Measurements from ENCODE around the gene BTBD18. TPM values are rescaled to one million over a fixed set of nuclear protein-coding genes. Genes with fewer than 3 reads are reported as not detected.

The BTBD18 gene
- total and polyA plus RNA-seq, 2 experiments from 2014 or later = 0.39 TPM; not detected in 1

GRCh38 chr11:57704932-57705331 lies 46.7 kb downstream of the BTBD18 start:
- Histone ChIP-seq H3K4me2 (no peak overlapping the region), H3K27ac (no peak overlapping the region), H3K9me3 (ENCODE audit: low read depth) (no peaks in the 10 kb centered on the region), H4K20me1 (ENCODE audit: insufficient read depth, poor library complexity, severe bottlenecking) (no peaks in the 10 kb centered on the region), H3K4me1 (ENCODE audit: insufficient read depth) (no peaks in the 10 kb centered on the region), H3K36me3 (replicated peaks; ENCODE audit: insufficient read depth, low read depth) (no peaks in the 10 kb centered on the region), H3K79me2 (peaks cover 37% of the 10 kb centered on the region), H2AFZ (no peak overlapping the region), H3K27me3 (no peaks in the 10 kb centered on the region), H3K9me2 (replicated peaks; ENCODE audit: insufficient read depth) (no peaks in the 10 kb centered on the region), H3K4me3 (no peak overlapping the region)
- TF ChIP-seq EZH2phosphoT487 (IDR thresholded peaks at IDR 0.05; ENCODE audit: low read depth, severe bottlenecking, unreplicated experiment) (no peak), EZH2 (IDR thresholded peaks at IDR 0.05; ENCODE audit: borderline replicate concordance) (no peak), CTCF (IDR thresholded peaks at IDR 0.05; ENCODE audit: poor library complexity) (no peak)
- 96% methylated on average over 6 of the region's 6 CpGs for WGBS (ENCODE audit: low lambda C conversion rate, missing lambda C conversion rate)
- DNase-seq (ENCODE audit: low spot score) = no peak

- WGBS (ENCODE audit: low lambda C conversion rate, missing lambda C conversion rate) = 94% methylated on average over 4 of the region's 4 CpGs
- no peak for DNase-seq (ENCODE audit: low spot score)
Measured at GRCh38 chr11:57703341-57703740, 48.3 kb downstream of the BTBD18 start.

GRCh38 chr11:57700425-57700824 lies 51.2 kb downstream of the BTBD18 start:
- Histone ChIP-seq H3K4me3 (no peak overlapping the region), H3K27ac (no peak overlapping the region), H3K79me2 (no peaks in the 10 kb centered on the region), H3K27me3 (no peaks in the 10 kb centered on the region), H3K9me3 (ENCODE audit: low read depth) (no peaks in the 10 kb centered on the region), H3K4me1 (ENCODE audit: insufficient read depth) (no peaks in the 10 kb centered on the region), H3K9me2 (replicated peaks; ENCODE audit: insufficient read depth) (no peaks in the 10 kb centered on the region), H3K36me3 (replicated peaks; ENCODE audit: insufficient read depth, low read depth) (no peaks in the 10 kb centered on the region), H2AFZ (no peak overlapping the region), H4K20me1 (ENCODE audit: insufficient read depth, poor library complexity, severe bottlenecking) (no peaks in the 10 kb centered on the region), H3K4me2 (no peak overlapping the region)
- 87% methylated on average over 3 of the region's 3 CpGs for WGBS (ENCODE audit: low lambda C conversion rate, missing lambda C conversion rate)
- no peak for DNase-seq (ENCODE audit: low spot score)
- TF ChIP-seq EZH2phosphoT487 (IDR thresholded peaks at IDR 0.05; ENCODE audit: low read depth, severe bottlenecking, unreplicated experiment) (no peak), CTCF (IDR thresholded peaks at IDR 0.05; ENCODE audit: poor library complexity) (no peak), EZH2 (IDR thresholded peaks at IDR 0.05; ENCODE audit: borderline replicate concordance) (no peak)

More at GRCh38 chr11:57703341-57703740, 48.3 kb downstream of the BTBD18 start:
- Histone ChIP-seq H3K36me3 (replicated peaks; ENCODE audit: insufficient read depth, low read depth) (no peaks in the 10 kb centered on the region), H3K9me3 (ENCODE audit: low read depth) (no peaks in the 10 kb centered on the region), H3K9me2 (replicated peaks; ENCODE audit: insufficient read depth) (no peaks in the 10 kb centered on the region), H3K79me2 (peaks cover 26% of the 10 kb centered on the region), H3K27ac (no peak overlapping the region), H3K27me3 (no peaks in the 10 kb centered on the region), H3K4me3 (no peak overlapping the region), H2AFZ (no peak overlapping the region), H3K4me2 (no peak overlapping the region), H4K20me1 (ENCODE audit: insufficient read depth, poor library complexity, severe bottlenecking) (no peaks in the 10 kb centered on the region), H3K4me1 (ENCODE audit: insufficient read depth) (no peaks in the 10 kb centered on the region)
- TF ChIP-seq EZH2 (IDR thresholded peaks at IDR 0.05; ENCODE audit: borderline replicate concordance) (no peak), EZH2phosphoT487 (IDR thresholded peaks at IDR 0.05; ENCODE audit: low read depth, severe bottlenecking, unreplicated experiment) (no peak), CTCF (IDR thresholded peaks at IDR 0.05; ENCODE audit: poor library complexity) (no peak)

- Histone ChIP-seq H4K20me1 (ENCODE audit: insufficient read depth, poor library complexity, severe bottlenecking) (no peaks in the 10 kb centered on the region), H3K4me1 (ENCODE audit: insufficient read depth) (no peaks in the 10 kb centered on the region), H3K79me2 (no peaks in the 10 kb centered on the region), H3K27ac (no peak overlapping the region), H3K27me3 (no peaks in the 10 kb centered on the region), H3K4me2 (no peak overlapping the region), H3K9me2 (replicated peaks; ENCODE audit: insufficient read depth) (no peaks in the 10 kb centered on the region), H3K9me3 (ENCODE audit: low read depth) (no peaks in the 10 kb centered on the region), H3K36me3 (replicated peaks; ENCODE audit: insufficient read depth, low read depth) (peaks cover 1% of the 10 kb centered on the region), H2AFZ (no peak overlapping the region), H3K4me3 (no peak overlapping the region)
- DNase-seq (ENCODE audit: low spot score) = no peak
- TF ChIP-seq CTCF (IDR thresholded peaks at IDR 0.05; ENCODE audit: poor library complexity) = no peak
- TF ChIP-seq EZH2 (IDR thresholded peaks at IDR 0.05; ENCODE audit: borderline replicate concordance) = no peak
- 94% methylated on average over 10 of the region's 10 CpGs for WGBS (ENCODE audit: low lambda C conversion rate, missing lambda C conversion rate)
Measured at GRCh38 chr11:57699813-57700212, 51.8 kb downstream of the BTBD18 start.
